CD14-positive monocyte (primary cell): ENCODE measurements around the gene RAD51C. TPM values are rescaled to one million over a fixed set of nuclear protein-coding genes. Genes with fewer than 3 reads are reported as not detected.
A peak's percentile ranks its signal among the peaks of the same experiment; 100 is the strongest.

Experiments
- DNase-seq, 3 donors: peaks; one replicate each; pipeline ENCODE4 v3.0.0-alpha.2; 2011 to 2022
- H2AFZ ChIP-seq: 2 replicates; pipeline ENCODE4 v1.6.0; 2012; ENCODE audit warnings: mild to moderate bottlenecking, low read depth, low read length, inconsistent platforms; ENCODE audit not compliant: insufficient read depth, poor library complexity, severe bottlenecking
- H3K27ac ChIP-seq, 2 donors: 1 replicate in 1 of 2; 2 replicates in 1 of 2; pipeline ENCODE4 v1.5.1; 2012 to 2013; ENCODE audit warnings: low read length in 2 of 2, control low read depth in 1 of 2, inconsistent platforms in 1 of 2, low read depth in 1 of 2, mild to moderate bottlenecking in 1 of 2
- H3K27me3 ChIP-seq, 2 donors: one replicate each; pipeline versions ENCODE4 v1.6.0 to v1.6.1; 2011 to 2013; ENCODE audit warnings: low read length in 2 of 2; ENCODE audit not compliant: control insufficient read depth in 2 of 2, insufficient read depth in 2 of 2
- H3K36me3 ChIP-seq, 2 donors: replicated peaks in 1 of 2; 1 replicate in 1 of 2; 2 replicates in 1 of 2; pipeline versions ENCODE4 v1.5.1 to v1.6.1; 2012 to 2013; ENCODE audit warnings: low read length in 2 of 2, control low read depth in 1 of 2, inconsistent platforms in 1 of 2, mild to moderate bottlenecking in 1 of 2; ENCODE audit not compliant: insufficient read depth in 2 of 2, control insufficient read depth in 1 of 2
- H3K4me1 ChIP-seq, 2 donors: 1 replicate in 1 of 2; 2 replicates in 1 of 2; pipeline versions ENCODE4 v1.5.1 to v1.6.1; 2012 to 2013; ENCODE audit warnings: low read length in 2 of 2, control low read depth in 1 of 2, inconsistent platforms in 1 of 2, mild to moderate bottlenecking in 1 of 2, moderate library complexity in 1 of 2; ENCODE audit not compliant: insufficient read depth in 2 of 2, control insufficient read depth in 1 of 2
- H3K4me2 ChIP-seq: replicated peaks from 2 replicates; pipeline ENCODE3; 2012; ENCODE audit warnings: low read length, moderate library complexity, mild to moderate bottlenecking; ENCODE audit not compliant: poor library complexity, severe bottlenecking; ENCODE audit errors: extremely low read depth
- H3K4me3 ChIP-seq, 3 experiments: fragments of 200-600 bp in 1 of 3; sonication (generic) in 1 of 3; replicated peaks in 1 of 3; 1 replicate in 2 of 3; 2 replicates in 1 of 3; pipeline ENCODE4 v1.5.1; 2011 to 2013; ENCODE audit warnings: low read length in 3 of 3, mild to moderate bottlenecking in 3 of 3, control low read depth in 2 of 3, low read depth in 2 of 3, inconsistent platforms in 1 of 3, moderate library complexity in 1 of 3
- H3K79me2 ChIP-seq: 2 replicates; pipeline ENCODE4 v1.6.0; 2012; ENCODE audit warnings: mild to moderate bottlenecking, control low read depth, inconsistent platforms, low read length, moderate library complexity; ENCODE audit not compliant: insufficient read depth
- H3K9ac ChIP-seq: 2 replicates; pipeline ENCODE4 v1.6.0; 2017; ENCODE audit warnings: low read length, mild to moderate bottlenecking; ENCODE audit not compliant: insufficient read depth, poor library complexity, severe bottlenecking
- H3K9me3 ChIP-seq, 2 donors: replicated peaks in 1 of 2; 1 replicate in 1 of 2; 2 replicates in 1 of 2; pipeline versions ENCODE4 v1.5.1 to v1.6.1; 2012 to 2013; ENCODE audit warnings: low read length in 2 of 2, control low read depth in 1 of 2; ENCODE audit not compliant: control insufficient read depth in 1 of 2, insufficient read depth in 1 of 2
- H4K20me1 ChIP-seq: 2 replicates; pipeline ENCODE4 v1.6.0; 2012; ENCODE audit warnings: mild to moderate bottlenecking, low read length, control low read depth, moderate library complexity; ENCODE audit not compliant: insufficient read depth
- H3K27ac Mint-ChIP-seq, 7 donors: one replicate each; pipeline ENCODE4 v1.8.0; 2020; ENCODE audit warnings: mild to moderate bottlenecking in 7 of 7, mixed read lengths in 7 of 7, moderate library complexity in 6 of 7, inconsistent platforms in 2 of 7
- H3K27me3 Mint-ChIP-seq, 3 donors: one replicate each; pipeline ENCODE4 v1.8.0; 2021 to 2022; ENCODE audit warnings: low read depth in 3 of 3, mild to moderate bottlenecking in 3 of 3, mixed read lengths in 3 of 3, moderate library complexity in 3 of 3, inconsistent platforms in 1 of 3
- H3K36me3 Mint-ChIP-seq, 2 donors: one replicate each; pipeline ENCODE4 v1.8.0; 2020; ENCODE audit warnings: mixed read lengths in 2 of 2, inconsistent platforms in 1 of 2, mild to moderate bottlenecking in 1 of 2
- H3K4me1 Mint-ChIP-seq: one replicate; pipeline ENCODE4 v1.8.0; 2020; ENCODE audit warnings: mild to moderate bottlenecking, mixed read lengths
- H3K4me3 Mint-ChIP-seq, 2 donors: one replicate each; pipeline ENCODE4 v1.8.0; 2020; ENCODE audit warnings: mild to moderate bottlenecking in 2 of 2, mixed read lengths in 2 of 2, moderate library complexity in 1 of 2
- H3K9me3 Mint-ChIP-seq, 7 donors: one replicate each; pipeline ENCODE4 v1.8.0; 2020 to 2022; ENCODE audit warnings: mixed read lengths in 7 of 7, mild to moderate bottlenecking in 6 of 7, moderate library complexity in 6 of 7, inconsistent platforms in 2 of 7
- WGBS: methylation state at CpG from one replicate; pipeline ENCODE4 v1.1.5; 2013; ENCODE audit warnings: missing lambda C conversion rate; ENCODE audit not compliant: insufficient coverage; 5-methylcytosine and 5-hydroxymethylcytosine counted together
- intact Hi-C, 2 donors: fragments of 100-400 bp; cut with micrococcal nuclease; formaldehyde crosslinking; loops; one replicate each; pipeline versions ENCODE4 v1.15.0 to v1.15.1; 2023
- polyA plus RNA-seq, 3 donors: library from polyadenylated mRNA; depleted of rRNA in 1 of 3; unstranded in 2 of 3; stranded (reverse) in 1 of 3; fragments of 300-500 nt in 2 of 3; fragments of >200 nt in 1 of 3; fragmentation: Illumina TruSeq in 2 of 3; gene quantifications; 1 replicate in 2 of 3; 2 replicates in 1 of 3; pipeline ENCODE4 v1.2.3, GENCODE V29; 2012 to 2021
- TF ChIP-seq, protein P1 (sequence below): fragments of 200-600 bp; IDR thresholded peaks from one replicate; pipeline ENCODE4 v1.8.0; 2022; ENCODE audit warnings: antibody characterized with exemption, mild to moderate bottlenecking

Gene RAD51C
- polyA plus RNA-seq, 3 donors, result 6.8 to 14.5 (median 13.1) TPM

DNA sequence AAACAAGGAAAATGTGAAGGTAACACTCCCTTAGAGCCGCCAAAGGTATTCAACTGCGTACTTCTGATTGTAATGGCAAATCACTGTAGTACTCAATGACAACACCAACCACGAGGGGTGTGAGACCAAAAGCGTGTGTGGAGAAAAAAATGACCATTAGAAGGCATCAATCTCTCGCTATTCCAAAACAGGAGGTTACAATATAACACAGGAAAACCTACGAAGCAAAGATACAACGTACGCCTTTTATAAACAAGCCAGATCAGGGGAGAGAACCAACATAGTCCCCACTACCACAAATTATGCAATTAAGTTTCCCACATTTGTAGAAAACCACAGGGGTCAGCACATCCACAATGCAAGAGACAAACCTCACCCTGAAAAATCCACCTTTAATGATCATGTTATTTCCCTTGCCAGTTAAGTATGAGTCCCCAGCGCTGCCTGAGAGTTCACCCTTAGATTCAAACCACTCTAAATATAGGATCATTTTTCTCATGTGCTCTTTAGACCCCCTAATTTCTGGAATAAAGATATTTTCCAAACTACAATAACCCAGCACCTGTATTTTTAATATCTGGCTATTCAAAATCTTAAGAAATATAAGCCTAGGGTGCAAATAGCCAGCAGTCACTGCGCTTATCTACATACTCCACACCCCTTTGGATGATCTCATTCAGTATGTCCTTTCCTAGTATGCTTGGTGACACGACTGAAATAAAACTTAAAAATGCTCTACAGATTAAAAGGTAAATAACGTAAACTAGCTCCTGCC, 13.0 kb upstream of the RAD51C start:
- Histone ChIP-seq H3K9ac (no peak overlapping the region), H4K20me1 (no peaks in the 10 kb centered on the region), H3K27me3 (no peaks in the 10 kb centered on the region), H3K36me3 (no peaks in the 10 kb centered on the region), H3K4me2 (no peak overlapping the region), H3K79me2 (no peaks in the 10 kb centered on the region), H3K27ac (no peak overlapping the region), H3K4me1 (no peaks in the 10 kb centered on the region), H2AFZ (peak overlapping the region; percentile 51), H3K4me3 (no peak overlapping the region), H3K9me3 (no peaks in the 10 kb centered on the region)
- 42% methylated on average over 5 of the region's 12 CpGs for WGBS
- no peak for DNase-seq
- peaks cover 0 to 5% (median 0%) of the 10 kb centered on the region in 7 donors for H3K9me3 Mint-ChIP-seq
- intact Hi-C loops, result no loop called here
- H3K4me1 Mint-ChIP-seq, result peaks cover 7% of the 10 kb centered on the region
- H3K36me3 Mint-ChIP-seq, result no peaks in the 10 kb centered on the region
- TF ChIP-seq, protein P1, sequence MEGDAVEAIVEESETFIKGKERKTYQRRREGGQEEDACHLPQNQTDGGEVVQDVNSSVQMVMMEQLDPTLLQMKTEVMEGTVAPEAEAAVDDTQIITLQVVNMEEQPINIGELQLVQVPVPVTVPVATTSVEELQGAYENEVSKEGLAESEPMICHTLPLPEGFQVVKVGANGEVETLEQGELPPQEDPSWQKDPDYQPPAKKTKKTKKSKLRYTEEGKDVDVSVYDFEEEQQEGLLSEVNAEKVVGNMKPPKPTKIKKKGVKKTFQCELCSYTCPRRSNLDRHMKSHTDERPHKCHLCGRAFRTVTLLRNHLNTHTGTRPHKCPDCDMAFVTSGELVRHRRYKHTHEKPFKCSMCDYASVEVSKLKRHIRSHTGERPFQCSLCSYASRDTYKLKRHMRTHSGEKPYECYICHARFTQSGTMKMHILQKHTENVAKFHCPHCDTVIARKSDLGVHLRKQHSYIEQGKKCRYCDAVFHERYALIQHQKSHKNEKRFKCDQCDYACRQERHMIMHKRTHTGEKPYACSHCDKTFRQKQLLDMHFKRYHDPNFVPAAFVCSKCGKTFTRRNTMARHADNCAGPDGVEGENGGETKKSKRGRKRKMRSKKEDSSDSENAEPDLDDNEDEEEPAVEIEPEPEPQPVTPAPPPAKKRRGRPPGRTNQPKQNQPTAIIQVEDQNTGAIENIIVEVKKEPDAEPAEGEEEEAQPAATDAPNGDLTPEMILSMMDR, result no peak
- no peak overlapping the region for H3K27ac Mint-ChIP-seq
- H3K27me3 Mint-ChIP-seq, result peaks cover 3 to 7% (median 6%) of the 10 kb centered on the region in 3 donors
- no peak overlapping the region for H3K4me3 Mint-ChIP-seq

DNA sequence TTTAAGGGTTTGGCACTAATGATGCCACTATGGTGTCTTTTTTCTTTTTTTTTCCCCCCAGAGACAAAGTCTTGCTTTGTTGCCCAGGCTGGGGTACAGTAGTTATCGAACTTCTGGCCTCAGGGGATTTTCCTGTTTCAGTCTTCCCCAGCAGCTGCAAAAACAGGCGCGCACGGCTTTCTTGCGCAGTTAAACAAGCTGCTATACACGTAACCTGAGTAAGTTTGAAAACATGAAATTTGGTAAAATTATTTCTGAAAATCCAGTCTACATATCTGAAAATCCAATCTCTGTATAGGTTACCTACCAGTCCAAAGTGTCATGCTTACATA, 12.4 kb upstream of the RAD51C start:
- no peak overlapping the region for H3K4me3 ChIP-seq
- Mint-ChIP-seq H3K36me3 (no peaks in the 10 kb centered on the region), H3K4me3 (no peak overlapping the region), H3K27ac (no peak overlapping the region), H3K9me3 (peaks cover 0 to 5% (median 0%) of the 10 kb centered on the region in 7 donors), H3K4me1 (peaks cover 7% of the 10 kb centered on the region), H3K27me3 (peaks cover 3 to 7% (median 6%) of the 10 kb centered on the region in 3 donors)
- H3K36me3 ChIP-seq, result no peaks in the 10 kb centered on the region
- no peaks in the 10 kb centered on the region for H3K79me2 ChIP-seq
- intact Hi-C loops, result no loop called here
- H3K9me3 ChIP-seq, result no peaks in the 10 kb centered on the region
- WGBS, result no CpG with 5 or more reads among the region's 6 CpGs
- DNase-seq, result no peak
- H3K27me3 ChIP-seq, result no peaks in the 10 kb centered on the region
- TF ChIP-seq, protein P1, result no peak
- no peak overlapping the region for H3K27ac ChIP-seq
- H3K9ac ChIP-seq, result no peak overlapping the region
- no peaks in the 10 kb centered on the region for H3K4me1 ChIP-seq
- no peak overlapping the region for H3K4me2 ChIP-seq
- no peak overlapping the region for H2AFZ ChIP-seq
- no peaks in the 10 kb centered on the region for H4K20me1 ChIP-seq
